Fibroblast of the conjunctiva (primary cell): ENCODE results near the gene FTO.

Experiments
- DNase-seq: peaks from one replicate; pipeline ENCODE4 v3.0.0-alpha.2; 2010; ENCODE audit warnings: low read depth

The FTO gene

DNA sequence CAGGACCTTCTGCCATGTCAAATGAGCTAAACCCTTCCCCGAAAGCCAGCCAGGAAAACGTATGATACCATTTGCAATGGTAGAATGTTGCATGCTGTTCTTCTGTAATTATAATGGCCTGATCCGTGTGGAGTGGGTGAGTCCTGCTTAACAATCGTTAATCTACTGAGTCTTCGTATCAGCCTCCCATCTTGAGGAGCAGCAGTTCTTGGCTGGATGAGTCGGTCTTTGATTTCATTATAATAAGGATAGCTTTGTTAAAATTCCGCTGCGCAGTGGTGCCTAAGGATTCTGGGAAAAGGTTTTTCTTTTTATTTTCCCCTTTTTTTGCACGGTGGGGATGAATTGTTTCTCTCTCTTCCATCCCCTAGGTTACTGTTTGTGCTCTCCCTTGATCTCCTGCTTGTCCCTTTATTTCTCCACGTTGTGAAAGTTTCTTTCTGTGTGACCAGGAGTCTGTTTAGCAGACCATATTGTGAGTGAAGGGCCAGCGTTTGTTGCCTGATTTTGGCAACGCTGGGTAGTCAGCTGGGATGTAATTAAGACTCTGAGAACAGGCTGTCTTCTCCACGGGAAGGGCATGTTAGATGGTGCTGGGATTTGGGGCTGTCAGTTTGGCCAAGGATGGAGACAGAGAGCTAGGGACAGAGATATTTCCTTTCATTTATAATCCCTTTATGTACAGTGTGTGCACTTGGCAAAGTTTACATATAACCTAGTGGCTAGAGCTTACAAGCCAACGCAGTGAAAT is 263.0 kb downstream of the FTO start:
- no peak for DNase-seq

DNA sequence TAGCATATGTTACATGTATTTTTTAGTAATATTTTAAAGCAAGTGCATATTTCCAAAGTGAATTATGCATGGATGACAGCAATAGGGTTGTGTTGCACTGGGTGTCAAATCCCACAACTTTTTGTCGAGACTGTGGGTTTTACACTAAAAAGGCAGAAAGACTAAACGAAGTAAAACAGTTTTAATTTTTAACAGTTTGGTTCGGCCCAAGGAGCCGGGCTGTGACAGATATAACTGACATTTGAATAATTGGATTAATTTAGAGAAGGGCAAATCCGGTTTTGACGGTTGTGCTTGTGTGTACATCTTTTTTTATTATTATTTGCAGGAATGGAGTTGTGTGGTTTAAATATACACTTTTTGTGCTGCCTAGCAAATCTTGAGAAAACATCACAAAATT is 263.6 kb downstream of the FTO start:
- DNase-seq: no peak

DNA sequence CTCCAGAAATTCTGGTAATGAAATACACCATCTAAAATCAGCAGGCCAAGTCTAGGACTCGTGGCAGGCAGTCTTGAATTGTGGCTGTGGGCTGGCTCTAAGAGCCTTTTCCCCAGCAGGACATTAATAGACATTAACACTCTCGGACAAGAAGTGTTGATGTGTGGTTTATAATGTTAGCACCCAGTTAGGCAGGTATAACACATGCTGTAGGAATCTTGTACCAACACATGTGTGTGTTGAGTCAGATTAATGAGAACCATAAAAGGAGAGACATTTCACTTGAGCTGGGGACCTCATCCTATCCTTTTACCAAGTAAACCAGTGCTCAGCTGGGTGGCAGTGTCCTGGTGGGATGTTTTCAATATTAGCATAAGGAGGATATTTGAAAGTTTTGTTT is 264.5 kb downstream of the FTO start:
- DNase-seq: no peak

DNA sequence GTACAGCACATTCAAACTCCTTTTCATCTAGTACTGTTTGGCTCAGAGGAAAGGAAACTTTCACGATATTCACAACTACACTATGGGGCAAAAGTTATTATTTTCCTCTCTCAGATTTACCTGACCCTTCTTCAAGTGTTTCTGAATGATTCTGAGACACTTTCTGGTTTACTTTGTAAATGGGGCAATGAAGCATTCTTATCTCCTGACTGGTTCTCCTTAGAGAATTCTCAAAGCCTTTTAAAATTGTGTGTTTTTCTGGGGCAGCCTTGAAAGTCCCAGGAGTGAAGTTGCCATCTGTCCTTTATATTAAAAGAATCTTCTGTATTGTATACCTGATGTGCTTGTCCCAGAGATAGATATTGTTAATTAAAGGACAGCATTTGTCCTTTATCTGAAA is 264.9 kb downstream of the FTO start:
- no peak for DNase-seq

DNA sequence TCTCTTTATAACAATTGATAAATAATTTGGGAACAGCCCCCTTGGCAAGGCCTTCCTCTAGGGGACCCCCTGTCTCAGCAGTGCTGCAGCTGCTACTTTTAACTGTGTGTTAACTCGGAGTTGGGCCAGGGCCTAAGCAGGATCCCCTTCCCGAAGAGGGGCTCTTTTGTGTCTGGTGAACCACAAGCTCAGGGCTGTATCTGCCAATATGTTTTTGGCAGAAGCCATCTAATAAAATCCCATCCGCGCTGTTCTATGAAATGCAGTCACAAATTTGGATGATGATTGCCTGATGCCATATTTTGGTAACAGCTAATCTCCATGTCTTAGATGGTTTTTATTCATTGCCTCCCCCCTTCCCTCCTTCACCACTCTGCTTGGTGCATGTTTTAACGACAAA is 267.7 kb downstream of the FTO start:
- no peak for DNase-seq

DNA sequence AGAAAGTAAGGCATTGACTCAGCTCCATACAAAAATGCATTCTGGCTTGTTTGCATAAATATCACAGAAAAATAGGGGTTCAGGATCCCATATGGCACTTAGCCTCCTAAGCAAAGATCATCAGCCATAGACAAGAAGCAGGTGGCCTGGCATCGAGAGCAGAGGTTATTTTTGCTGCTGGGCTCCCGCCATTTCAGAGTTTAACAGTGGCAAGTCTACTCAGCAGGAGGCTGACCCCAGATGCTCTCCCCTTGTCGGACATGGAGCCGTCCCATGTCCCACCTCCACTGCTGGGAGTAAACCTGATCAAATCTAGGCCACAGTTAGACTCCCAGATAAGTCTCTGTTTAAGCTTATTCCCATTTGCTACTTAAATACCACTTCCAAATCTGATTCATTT is 269.1 kb downstream of the FTO start:
- DNase-seq: no peak

DNA sequence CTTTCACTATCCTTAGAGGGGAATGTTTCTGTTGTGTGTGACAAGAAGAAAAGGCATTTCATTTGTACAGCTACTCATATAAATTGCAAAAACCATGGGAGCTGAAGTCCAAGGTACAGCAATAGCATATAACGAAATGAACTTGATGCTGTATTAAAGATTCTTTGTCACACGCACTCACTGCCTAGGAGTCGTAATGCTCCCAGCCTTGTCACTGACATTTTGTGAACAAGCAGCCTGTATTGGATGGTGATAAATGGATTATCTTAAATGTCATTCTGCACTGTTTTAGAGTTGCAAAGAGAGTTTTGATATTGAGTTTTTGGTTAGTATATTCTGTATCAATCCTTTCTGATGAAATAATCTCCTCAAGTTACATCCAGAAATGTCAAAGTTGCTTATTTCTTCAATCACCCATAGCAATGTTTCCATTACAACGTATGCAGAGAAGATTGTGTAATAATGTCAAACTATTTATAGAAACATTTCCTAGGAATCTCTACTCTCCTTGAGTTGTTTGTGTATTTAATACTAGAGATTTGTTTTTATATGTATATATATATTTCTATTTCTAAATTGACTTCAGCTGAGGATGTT is 270.6 kb downstream of the FTO start:
- peak; percentile 64 for DNase-seq

DNA sequence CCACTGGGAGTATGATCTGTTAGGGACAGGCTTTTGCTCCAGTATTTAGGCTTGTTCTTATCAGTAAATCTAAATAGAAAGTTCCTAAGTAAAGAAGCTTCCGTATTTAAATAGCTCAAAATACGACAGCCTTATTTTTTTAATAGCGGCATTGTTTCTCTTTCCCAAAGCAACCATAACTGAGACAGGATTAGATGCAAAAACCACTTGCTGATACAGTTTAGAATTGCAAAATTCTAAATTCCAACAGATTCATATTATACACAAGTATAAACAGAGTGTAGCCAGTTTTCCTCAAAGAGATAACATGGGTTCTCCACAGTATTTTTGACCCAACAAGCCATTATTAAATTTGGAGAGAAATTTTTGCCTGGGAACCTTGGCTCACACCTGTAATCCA is 276.7 kb downstream of the FTO start:
- DNase-seq: no peak

DNA sequence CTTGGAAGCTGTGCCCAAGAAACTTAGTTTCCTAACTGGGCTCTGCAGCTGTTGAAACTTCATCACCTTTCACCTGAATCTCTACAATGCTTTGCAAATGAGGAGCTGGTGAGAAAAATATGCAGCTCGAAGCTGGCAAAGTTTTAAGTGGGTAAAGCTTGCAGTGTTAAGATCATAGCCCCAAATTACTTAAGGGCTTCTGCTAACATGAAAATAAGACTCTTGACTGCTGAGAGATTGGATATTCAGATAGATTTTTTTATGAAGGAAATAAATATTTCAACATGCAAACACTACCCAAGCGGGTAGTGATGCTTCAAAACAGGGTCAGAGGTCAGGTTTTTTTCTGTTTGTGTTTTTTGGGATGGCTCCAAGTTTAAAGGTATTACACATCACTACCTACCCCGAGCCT is 278.7 kb downstream of the FTO start:
- no peak for DNase-seq

DNA sequence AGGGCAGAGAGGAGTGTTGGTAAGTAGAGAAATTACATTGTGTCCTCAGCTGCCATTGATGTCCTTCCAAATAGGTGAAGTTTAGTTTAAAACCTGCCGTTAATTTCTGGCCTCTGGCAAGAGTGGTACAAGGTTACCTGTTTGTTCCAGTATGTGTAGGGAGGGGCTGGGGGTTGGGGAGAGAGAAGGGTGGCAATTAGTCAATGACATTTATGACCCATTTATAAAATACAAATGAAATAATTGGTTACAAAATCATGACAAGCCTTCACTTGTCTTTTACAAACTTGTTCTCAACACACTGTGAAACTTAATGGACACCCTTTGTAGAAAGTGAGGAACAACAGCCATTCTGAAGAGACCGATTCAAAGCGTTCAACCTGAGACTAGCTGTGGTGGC is 281.0 kb downstream of the FTO start:
- DNase-seq: no peak

DNA sequence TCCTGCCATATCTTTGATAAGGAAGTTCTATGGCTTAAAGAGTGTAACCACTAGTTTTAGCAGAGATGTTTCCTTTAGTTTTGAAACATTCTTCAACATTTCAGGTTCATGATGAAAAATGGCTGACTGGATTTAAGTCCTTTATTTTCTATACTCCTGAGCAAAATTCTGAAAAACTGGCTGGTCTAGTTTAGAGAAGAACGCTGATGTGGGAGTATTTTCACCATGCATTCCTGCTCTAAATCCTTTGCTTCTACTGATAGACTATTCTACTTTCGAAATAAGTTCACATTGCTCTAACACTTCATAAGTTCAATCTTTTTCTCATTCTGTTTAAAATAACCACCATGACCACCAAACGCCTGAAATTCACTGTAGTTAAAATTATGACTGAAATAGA is 281.9 kb downstream of the FTO start:
- no peak for DNase-seq

DNA sequence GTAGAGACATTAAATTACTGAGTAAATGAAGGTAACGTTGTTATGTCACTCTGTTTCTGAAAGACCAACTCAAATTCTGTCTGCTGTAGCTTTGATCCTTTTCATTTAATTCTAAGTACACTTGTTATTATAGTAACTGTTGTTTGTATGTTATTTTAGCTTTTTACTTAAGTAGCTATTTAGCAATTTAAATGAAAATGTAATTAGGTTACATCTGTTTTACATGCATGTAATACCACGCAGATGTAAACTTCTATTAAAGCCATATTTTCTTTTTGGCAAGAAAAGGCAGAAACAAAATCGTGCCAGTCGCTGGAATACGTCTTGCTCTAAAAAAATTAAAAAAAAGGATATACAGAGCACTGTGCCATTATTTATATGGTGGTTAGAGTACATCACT is 282.8 kb downstream of the FTO start:
- no peak for DNase-seq

DNA sequence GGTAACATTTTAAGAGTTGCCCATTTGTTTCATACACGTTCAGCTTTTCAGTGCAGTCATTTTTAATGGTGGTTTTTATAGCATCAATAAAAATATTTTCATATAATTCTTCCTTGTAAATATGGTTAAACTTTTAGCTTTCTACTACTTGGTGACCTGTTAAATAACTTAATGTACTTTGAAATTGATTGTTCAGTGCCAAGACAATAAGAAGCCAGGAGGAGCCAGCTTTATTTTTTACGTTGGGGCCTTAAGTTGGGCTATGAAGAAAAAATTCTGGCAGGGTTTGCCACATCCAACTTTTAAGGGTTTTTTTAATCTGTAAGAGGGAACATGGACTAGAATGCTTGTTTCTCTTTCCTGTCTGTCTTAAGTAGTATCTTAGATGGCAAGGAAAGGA is 284.2 kb downstream of the FTO start:
- DNase-seq: no peak

DNA sequence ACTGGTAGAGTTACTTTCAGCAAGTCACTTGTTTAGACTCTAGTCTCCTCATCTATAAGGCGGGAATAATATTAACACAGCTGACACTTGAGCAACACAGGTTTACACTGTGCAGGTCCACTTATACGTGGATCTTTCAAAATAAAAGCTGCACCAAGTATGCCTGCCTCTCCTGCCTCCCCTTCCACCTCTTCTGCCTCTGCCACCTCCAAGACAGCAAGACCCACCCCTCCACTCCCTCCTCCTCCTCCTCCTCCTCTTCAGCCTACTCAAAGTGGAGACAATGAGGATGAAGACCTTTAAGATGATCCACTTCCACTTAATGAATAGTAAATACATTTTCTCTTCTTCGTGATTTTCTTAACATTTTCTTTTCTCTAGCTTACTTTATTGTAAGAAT is 285.6 kb downstream of the FTO start:
- no peak for DNase-seq

DNA sequence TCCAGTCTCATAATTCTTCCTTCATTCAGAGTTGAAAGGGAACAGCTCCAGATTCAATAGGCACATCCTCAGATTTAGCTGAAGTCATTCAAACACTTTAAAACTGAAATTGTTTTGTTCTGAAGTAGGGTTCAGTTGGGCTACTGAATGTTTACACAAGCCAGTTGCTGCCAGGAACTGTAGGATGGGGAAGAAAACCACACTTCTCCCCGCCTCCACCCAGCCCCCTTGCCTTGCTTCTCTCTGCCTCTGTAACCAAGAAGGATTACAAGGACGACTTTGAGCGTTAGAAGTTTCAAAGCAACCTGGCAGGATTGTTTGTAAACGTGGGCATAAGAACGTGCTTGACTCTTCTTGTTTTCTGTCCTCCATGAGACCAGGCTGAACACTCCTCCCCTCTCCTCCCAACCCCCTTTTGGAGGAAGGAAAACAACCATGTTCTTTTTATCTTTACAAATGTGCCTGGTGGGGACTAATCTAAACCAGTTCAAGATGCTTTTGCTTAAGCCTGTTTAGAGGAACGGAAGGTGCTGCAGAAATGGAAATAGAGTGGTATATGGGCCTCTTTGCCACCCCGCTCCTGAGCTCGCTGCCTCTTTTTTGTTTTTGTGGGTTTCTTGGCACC is 287.9 kb downstream of the FTO start:
- peak; percentile 43 for DNase-seq

DNA sequence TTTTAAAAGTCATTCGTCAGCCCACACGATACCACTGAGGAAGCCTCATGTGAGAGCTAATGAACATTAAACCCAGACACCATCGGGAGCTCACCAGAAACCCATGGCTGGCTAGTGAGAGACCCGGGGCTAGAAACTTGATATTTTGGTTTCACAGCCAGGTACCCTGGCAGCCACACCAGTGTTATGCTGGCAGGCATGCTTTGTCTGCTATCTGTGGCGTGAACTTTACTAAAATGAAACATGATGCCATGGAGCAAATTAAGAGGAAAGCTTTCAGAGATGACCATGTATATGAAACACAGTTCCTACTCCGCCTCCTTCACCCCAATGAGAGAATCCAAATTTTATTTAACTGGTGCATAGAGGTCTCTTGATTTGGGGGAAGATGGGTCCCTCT is 291.4 kb downstream of the FTO start:
- DNase-seq: no peak

DNA sequence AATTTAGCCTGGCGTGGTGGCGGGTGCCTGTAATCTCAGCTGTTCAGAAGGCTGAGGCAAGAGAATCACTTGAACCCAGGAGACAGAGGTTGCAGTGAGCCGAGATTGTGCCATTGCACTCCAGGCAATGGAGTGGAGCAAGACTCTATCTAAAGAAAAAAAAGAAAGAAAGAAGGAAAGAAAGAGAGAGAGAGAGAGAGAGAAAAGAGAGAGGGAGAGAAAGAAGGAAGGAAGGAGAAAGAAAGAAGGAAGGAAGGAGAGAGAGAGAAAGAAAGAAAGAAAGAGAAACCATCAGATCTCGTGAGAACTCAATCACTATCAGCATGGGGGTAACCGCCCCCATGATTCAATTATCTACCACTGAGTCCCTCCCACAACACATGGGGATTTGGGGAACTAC is 293.0 kb downstream of the FTO start:
- DNase-seq: no peak

DNA sequence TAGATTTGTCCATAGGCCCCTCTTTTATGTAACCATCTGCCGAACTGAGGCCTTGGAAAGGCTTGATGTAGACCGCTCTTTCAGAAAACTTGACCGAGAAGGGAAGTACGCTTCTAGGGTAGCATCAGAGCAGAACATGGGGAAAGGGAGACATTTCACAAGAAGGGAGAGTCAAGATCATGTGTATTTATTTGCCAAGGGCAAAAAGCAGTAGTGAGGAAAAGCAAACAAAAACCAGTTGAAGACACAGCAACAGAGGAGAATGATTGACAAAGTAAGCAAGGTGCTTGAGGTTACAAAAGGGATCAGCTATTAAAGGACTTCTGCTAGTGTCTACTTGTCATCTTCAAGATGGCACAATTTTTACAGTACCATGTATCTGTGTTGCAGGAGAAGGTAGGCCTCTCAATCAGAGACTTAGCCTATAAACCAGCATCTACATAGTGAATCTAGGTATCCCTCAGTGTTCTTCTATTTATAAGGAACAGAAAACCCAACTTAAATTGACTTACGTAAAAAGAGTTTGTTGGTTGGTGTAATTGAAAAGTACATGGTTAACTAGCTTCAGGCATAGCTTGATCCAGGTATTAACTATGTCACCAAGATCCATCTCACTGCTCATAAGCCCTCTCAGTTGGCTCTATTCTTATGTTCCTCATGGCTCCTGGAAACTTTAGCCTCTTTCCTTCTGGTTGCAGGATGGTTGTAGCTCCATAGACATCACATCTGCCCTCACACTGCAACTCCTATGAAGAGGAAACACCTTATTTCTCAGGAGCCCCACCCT is 294.3 kb downstream of the FTO start:
- no peak for DNase-seq

DNA sequence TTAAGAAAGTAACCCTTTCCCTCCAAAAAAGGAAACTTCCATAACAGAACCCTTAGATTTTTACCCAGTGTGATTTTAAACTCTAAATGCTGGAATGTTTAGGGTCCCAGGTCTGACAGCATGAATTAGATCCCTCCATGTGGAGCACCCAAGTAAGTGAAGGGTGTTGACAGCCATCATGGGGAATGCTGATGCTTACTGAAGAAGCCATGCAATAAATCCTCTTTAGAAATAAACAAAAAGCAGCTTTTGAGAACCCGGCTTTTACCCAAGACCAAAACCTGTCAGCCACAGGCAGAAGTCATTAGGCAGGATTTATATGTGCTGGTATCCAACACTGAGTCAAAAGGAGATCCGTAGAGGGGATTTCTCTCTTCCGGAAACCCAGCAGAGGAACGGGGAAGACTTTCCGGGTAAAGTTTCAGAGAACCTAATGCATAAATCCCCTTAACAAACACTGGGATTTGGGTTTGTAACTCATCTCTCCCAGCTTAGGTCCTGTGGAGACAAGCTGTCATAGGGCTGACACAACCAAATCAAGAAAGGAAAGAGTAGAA is 295.1 kb downstream of the FTO start:
- no peak for DNase-seq

DNA sequence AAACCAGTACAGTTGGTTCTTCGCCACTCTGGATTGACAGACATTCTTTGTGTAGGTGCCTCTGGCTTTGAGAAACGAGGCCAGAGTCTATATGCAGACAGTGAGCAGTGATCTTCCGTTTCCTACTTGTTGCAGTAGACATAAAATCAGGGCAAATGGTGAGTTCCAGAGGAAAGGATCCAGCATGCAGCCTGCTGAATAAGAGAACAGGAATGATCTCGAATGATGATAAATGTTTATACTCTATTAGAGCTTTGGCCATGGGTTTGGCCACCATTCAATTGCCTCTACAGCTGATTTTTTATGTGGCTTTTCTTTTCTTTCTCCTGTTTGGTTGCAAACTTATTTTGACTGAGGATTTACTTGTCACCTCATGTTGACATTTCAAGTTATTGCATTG is 295.9 kb downstream of the FTO start:
- DNase-seq: no peak

DNA sequence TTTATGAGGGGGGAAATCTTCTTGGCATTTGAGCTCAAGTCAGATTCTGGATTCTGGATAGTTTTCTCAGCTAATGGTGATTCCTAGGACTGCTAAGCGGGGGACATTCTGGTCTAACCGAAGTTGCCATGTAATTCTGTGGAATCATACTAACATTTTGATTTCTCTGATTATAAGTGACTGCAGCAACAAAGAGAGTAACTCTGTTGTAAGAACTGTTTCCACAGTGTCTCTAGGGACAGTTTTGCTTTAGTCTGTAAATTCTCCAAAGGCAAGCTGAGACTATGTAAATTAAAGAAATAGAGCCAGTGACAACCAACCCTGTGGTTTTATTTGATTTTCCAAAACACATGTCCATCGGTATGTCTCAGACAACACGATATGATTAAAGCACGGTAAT is 296.4 kb downstream of the FTO start:
- no peak for DNase-seq

DNA sequence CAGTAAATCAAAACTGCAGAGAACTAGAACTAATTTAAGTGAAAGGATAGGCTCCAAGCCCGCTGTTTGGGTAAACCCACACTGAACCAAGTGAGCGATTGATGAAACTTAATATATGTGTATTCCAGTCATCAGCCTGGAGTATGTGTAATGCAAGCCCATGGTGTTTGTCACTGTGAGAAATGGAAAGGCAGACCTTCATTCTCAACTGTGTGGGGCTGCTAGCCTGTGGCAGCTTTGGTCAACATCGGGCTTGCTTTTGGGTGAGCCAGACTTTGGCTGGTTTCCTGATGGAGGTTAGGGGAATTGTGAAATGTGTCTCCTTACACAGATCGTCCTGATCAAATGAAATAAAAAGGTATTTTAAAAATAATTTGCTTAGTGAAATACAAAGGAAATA is 302.7 kb downstream of the FTO start:
- DNase-seq: no peak

DNA sequence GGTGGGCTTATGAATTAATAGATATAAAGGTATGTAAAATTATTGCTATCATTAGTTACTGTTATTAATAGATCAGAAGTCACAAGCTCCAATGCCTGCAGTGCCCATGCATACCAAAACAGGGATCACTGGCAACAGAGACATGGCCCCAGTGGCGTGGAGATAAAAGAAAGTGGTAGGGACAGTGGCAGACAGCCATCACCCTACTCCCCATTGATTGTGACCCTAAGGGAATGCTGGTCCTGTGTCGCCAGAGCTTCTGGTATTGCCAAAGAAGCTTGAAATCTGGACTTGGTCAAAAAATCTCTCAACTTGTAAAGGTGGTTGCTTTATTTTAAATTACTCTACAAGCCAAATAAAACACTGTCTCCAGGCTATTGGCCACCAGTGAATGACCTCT is 303.5 kb downstream of the FTO start:
- no peak for DNase-seq
